Rectal smooth muscle tissue (tissue), 1 donor: ENCODE measurements around the gene GCG.

Experiments
- H3K27ac ChIP-seq: one replicate; pipeline ENCODE4 v1.7.0; 2013; ENCODE audit warnings: low read depth, low read length, inconsistent platforms
- H3K27me3 ChIP-seq: one replicate; pipeline ENCODE4 v1.7.0; 2013; ENCODE audit warnings: low read length; ENCODE audit not compliant: control insufficient read depth, insufficient read depth
- H3K36me3 ChIP-seq: one replicate; pipeline ENCODE4 v1.7.0; 2013; ENCODE audit warnings: low read length; ENCODE audit not compliant: control insufficient read depth, insufficient read depth
- H3K4me1 ChIP-seq: one replicate; pipeline ENCODE4 v1.7.0; 2013; ENCODE audit warnings: low read length; ENCODE audit not compliant: control insufficient read depth, insufficient read depth
- H3K4me3 ChIP-seq: one replicate; pipeline ENCODE4 v1.7.0; 2013; ENCODE audit warnings: low read length
- H3K9ac ChIP-seq: one replicate; pipeline ENCODE4 v1.7.0; 2013; ENCODE audit warnings: low read length

Gene GCG

GRCh38 chr2:162113088-162113775 is 38.8 kb downstream of the GCG start:
- H3K27ac ChIP-seq = no peak overlapping the region
- no peaks in the 10 kb centered on the region for H3K36me3 ChIP-seq
- H3K9ac ChIP-seq = no peak overlapping the region
- H3K4me1 ChIP-seq = peaks cover 2% of the 10 kb centered on the region
- no peaks in the 10 kb centered on the region for H3K27me3 ChIP-seq
- no peak overlapping the region for H3K4me3 ChIP-seq

- Histone ChIP-seq H3K27ac (no peak overlapping the region), H3K4me3 (no peak overlapping the region), H3K36me3 (no peaks in the 10 kb centered on the region), H3K27me3 (no peaks in the 10 kb centered on the region), H3K9ac (no peak overlapping the region), H3K4me1 (no peaks in the 10 kb centered on the region)
Observed at GRCh38 chr2:162111958-162112850, 39.8 kb downstream of the GCG start.

DNA sequence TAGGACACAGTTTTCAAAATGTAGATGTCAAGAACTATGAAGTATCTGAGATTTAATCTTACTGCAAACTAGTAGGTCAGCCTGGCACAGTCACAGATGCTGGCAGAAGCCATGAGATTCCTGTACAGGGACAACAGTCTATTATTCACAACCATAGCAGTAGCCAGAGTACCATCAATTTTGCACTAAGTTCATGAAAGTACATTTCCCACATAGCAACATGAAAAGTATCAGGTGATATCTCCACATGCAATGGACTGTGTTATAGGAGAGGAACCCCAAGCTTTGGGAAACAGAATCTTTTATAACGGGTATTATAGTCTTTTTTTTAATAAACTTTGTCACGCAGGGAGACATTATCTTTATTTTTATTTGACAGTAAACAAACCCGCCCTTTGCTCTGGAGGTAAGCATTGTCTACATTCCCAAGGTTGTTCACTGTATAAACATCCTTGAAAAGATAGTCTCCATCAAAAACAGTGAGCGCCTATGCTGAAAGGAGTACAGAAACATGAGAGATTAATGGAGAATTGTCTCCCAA is 44.6 kb downstream of the GCG start:
- no peaks in the 10 kb centered on the region for H3K36me3 ChIP-seq
- H3K4me3 ChIP-seq = no peak overlapping the region
- no peaks in the 10 kb centered on the region for H3K4me1 ChIP-seq
- H3K27me3 ChIP-seq = no peaks in the 10 kb centered on the region
- H3K27ac ChIP-seq = no peak overlapping the region
- H3K9ac ChIP-seq = no peak overlapping the region

- H3K4me3 ChIP-seq = no peak overlapping the region
- no peak overlapping the region for H3K9ac ChIP-seq
- no peaks in the 10 kb centered on the region for H3K4me1 ChIP-seq
- H3K36me3 ChIP-seq = no peaks in the 10 kb centered on the region
- no peak overlapping the region for H3K27ac ChIP-seq
- H3K27me3 ChIP-seq = no peaks in the 10 kb centered on the region
Observed at GRCh38 chr2:162106746-162107145, 45.3 kb downstream of the GCG start.

- H3K36me3 ChIP-seq = no peaks in the 10 kb centered on the region
- no peaks in the 10 kb centered on the region for H3K27me3 ChIP-seq
- H3K27ac ChIP-seq = no peak overlapping the region
- no peaks in the 10 kb centered on the region for H3K4me1 ChIP-seq
- H3K9ac ChIP-seq = no peak overlapping the region
- H3K4me3 ChIP-seq = no peak overlapping the region
Observed at GRCh38 chr2:162106146-162106551, 45.9 kb downstream of the GCG start.

DNA sequence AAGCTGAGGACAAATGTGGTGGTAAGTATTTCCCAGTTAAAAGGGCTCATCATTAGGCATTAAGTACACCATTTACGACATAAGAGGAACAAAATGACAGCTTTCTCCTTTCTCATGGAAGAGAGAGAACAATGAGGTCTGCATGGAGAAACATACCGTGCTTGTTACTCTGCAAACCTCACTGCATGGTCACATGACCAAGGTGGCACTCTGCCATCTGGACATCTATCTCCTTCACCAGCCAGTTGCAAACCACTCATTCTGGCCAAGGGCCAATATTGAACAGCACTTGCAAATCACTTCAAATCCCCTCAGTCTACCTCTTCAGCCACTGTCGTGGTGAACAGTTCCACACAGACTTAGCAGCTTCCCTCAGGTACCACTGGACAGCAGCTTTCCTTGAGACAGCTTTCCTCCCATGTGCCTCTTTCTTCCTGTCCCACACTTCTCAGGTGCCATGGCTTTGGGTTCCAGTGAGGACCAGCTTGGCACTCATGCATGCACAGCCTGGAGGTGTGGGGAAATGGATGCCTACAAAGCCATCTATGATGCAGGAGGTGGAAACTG is 48.5 kb downstream of the GCG start:
- H3K27ac ChIP-seq = no peak overlapping the region
- no peak overlapping the region for H3K4me3 ChIP-seq
- no peaks in the 10 kb centered on the region for H3K36me3 ChIP-seq
- no peak overlapping the region for H3K9ac ChIP-seq
- H3K4me1 ChIP-seq = no peaks in the 10 kb centered on the region
- no peaks in the 10 kb centered on the region for H3K27me3 ChIP-seq

DNA sequence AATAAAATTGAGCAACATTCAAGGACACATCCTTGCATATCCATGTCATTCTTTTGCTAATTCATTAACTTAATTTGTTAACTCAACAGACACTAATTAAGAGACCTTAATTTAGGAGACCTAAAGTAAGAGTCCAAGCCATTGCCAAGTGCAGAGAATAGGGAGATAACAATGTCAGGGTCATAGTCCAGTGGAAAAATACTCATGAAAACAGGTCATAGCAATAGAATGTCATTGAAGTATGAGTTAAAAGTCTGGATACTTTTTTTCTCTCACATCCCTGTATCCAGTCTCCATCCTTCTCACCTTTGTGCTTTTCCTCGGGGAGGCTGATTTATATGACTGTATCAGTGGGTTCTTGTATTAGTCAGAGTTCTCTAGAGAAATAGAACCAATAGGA is 51.5 kb downstream of the GCG start:
- H3K27me3 ChIP-seq = no peaks in the 10 kb centered on the region
- no peaks in the 10 kb centered on the region for H3K36me3 ChIP-seq
- no peak overlapping the region for H3K9ac ChIP-seq
- no peak overlapping the region for H3K27ac ChIP-seq
- no peaks in the 10 kb centered on the region for H3K4me1 ChIP-seq
- H3K4me3 ChIP-seq = no peak overlapping the region

GRCh38 chr2:162099836-162100235 is 52.2 kb downstream of the GCG start:
- H3K4me3 ChIP-seq = no peak overlapping the region
- no peak overlapping the region for H3K27ac ChIP-seq
- H3K36me3 ChIP-seq = no peaks in the 10 kb centered on the region
- H3K4me1 ChIP-seq = no peaks in the 10 kb centered on the region
- no peaks in the 10 kb centered on the region for H3K27me3 ChIP-seq
- no peak overlapping the region for H3K9ac ChIP-seq
